Calu3 (cell line): ENCODE measurements around the gene WNT9B. TPM values are rescaled to one million over a fixed set of nuclear protein-coding genes. Genes with fewer than 3 reads are reported as not detected.

Experiments
- BruUV-seq: library from RNA; stranded (reverse); fragments of 400-500 nt; replicated peaks from 2 replicates; lab custom pipeline; 2021; lab: Mats Ljungman, UMichigan
- CTCF ChIA-PET: fragments of 300-600 bp; sonication (Branson Sonifier 250); formaldehyde crosslinking; loops from one replicate; lab custom pipeline; 2022; ENCODE audit warnings: antibody characterized with exemption; lab: Charles Lee
- DNase-seq: peaks from one replicate; pipeline ENCODE4 v3.0.0; 2022
- H3K27ac Mint-ChIP-seq: one replicate; pipeline ENCODE4 v1.8.0; 2022; ENCODE audit warnings: mixed read lengths; ENCODE audit not compliant: unreplicated experiment
- H3K27me3 Mint-ChIP-seq: one replicate; pipeline ENCODE4 v1.8.0; 2022; ENCODE audit warnings: mixed read lengths; ENCODE audit not compliant: unreplicated experiment
- H3K36me3 Mint-ChIP-seq: one replicate; pipeline ENCODE4 v1.8.0; 2022; ENCODE audit warnings: mild to moderate bottlenecking, moderate library complexity, mixed read lengths; ENCODE audit not compliant: insufficient read depth, unreplicated experiment
- H3K4me1 Mint-ChIP-seq: one replicate; pipeline ENCODE4 v1.8.0; 2022; ENCODE audit warnings: mild to moderate bottlenecking, low read depth, mixed read lengths; ENCODE audit not compliant: unreplicated experiment
- H3K4me3 Mint-ChIP-seq: one replicate; pipeline ENCODE4 v1.8.0; 2022; ENCODE audit warnings: mild to moderate bottlenecking, low read depth, moderate library complexity, mixed read lengths; ENCODE audit not compliant: unreplicated experiment
- H3K9me3 Mint-ChIP-seq: one replicate; pipeline ENCODE4 v1.8.0; 2022; ENCODE audit warnings: low read depth, mixed read lengths; ENCODE audit not compliant: unreplicated experiment
- CTCF ChIP-seq: fragments of 200-600 bp; IDR thresholded peaks from one replicate; pipeline ENCODE4 v1.8.0; 2022; ENCODE audit warnings: antibody characterized with exemption; ENCODE audit not compliant: unreplicated experiment
- intact Hi-C: fragments of 100-400 bp; cut with micrococcal nuclease; formaldehyde crosslinking; loops from one replicate; pipeline ENCODE4 v1.10.0; 2022; ENCODE audit not compliant: unreplicated experiment
- total RNA-seq: library from RNA; stranded (reverse); gene quantifications from 2 replicates; pipeline ENCODE4 v1.2.3, GENCODE V29; 2022

Gene WNT9B
- total RNA-seq, 1 experiment from 2014 or later = not detected

- DNase-seq = no peak
These were observed 30.6 kb upstream of the WNT9B start for GRCh38 chr17:46820592-46821450.

GRCh38 chr17:46821482-46822387 lies 29.6 kb upstream of the WNT9B start:
- Mint-ChIP-seq H3K4me3 (peak overlapping the region; percentile 45), H3K27ac (no peak overlapping the region), H3K4me1 (peaks cover 6% of the 10 kb centered on the region), H3K27me3 (peaks cover 88% of the 10 kb centered on the region), H3K36me3 (no peaks in the 10 kb centered on the region), H3K9me3 (no peaks in the 10 kb centered on the region)
- TF ChIP-seq CTCF = no peak
- no TSS peak for BruUV-seq
- intact Hi-C loops = no loop called here
- no peak for DNase-seq
- CTCF ChIA-PET = interaction anchor here (1.2 to 1.6 kb wide), 2 partner anchors 11 to 14 kb away, joined by 3 to 6 read pairs; no protein-coding TSS in a partner anchor

More at GRCh38 chr17:46820592-46821450, 30.6 kb upstream of the WNT9B start:
- H3K9me3 Mint-ChIP-seq = no peaks in the 10 kb centered on the region
- peaks cover 6% of the 10 kb centered on the region for H3K4me1 Mint-ChIP-seq
- no peak overlapping the region for H3K4me3 Mint-ChIP-seq
- intact Hi-C loops = no loop called here
- CTCF ChIA-PET = interaction anchor here (1.2 to 1.6 kb wide), 2 partner anchors 12 to 15 kb away, joined by 3 to 6 read pairs; no protein-coding TSS in a partner anchor
- no peak overlapping the region for H3K27ac Mint-ChIP-seq
- no TSS peak for BruUV-seq
- H3K36me3 Mint-ChIP-seq = no peaks in the 10 kb centered on the region
- no peak for TF ChIP-seq CTCF
- H3K27me3 Mint-ChIP-seq = peaks cover 88% of the 10 kb centered on the region

GRCh38 chr17:46822388-46822921 lies 28.9 kb upstream of the WNT9B start:
- peak overlapping the region; percentile 45 for H3K4me3 Mint-ChIP-seq
- no TSS peak for BruUV-seq
- no peaks in the 10 kb centered on the region for H3K36me3 Mint-ChIP-seq
- peak; percentile 100 for TF ChIP-seq CTCF
- H3K27me3 Mint-ChIP-seq = peaks cover 88% of the 10 kb centered on the region
- CTCF ChIA-PET = interaction anchor here (1.0 to 1.6 kb wide), 4 partner anchors 10 to 55 kb away, joined by 3 to 6 read pairs (median 3); no protein-coding TSS in a partner anchor
- intact Hi-C loops = no loop called here
- no peaks in the 10 kb centered on the region for H3K9me3 Mint-ChIP-seq
- peaks cover 6% of the 10 kb centered on the region for H3K4me1 Mint-ChIP-seq
- no peak overlapping the region for H3K27ac Mint-ChIP-seq
- peak; percentile 87 for DNase-seq

- CTCF ChIA-PET = interaction anchor here (1.2 kb wide), 1 partner anchor 53 kb away, joined by 3 read pairs; no protein-coding TSS in a partner anchor
- H3K27me3 Mint-ChIP-seq = peaks cover 88% of the 10 kb centered on the region
- no TSS peak for BruUV-seq
- intact Hi-C loops = no loop called here
- no peaks in the 10 kb centered on the region for H3K4me1 Mint-ChIP-seq
- H3K36me3 Mint-ChIP-seq = no peaks in the 10 kb centered on the region
- DNase-seq = no peak
- H3K9me3 Mint-ChIP-seq = no peaks in the 10 kb centered on the region
- H3K4me3 Mint-ChIP-seq = no peak overlapping the region
- TF ChIP-seq CTCF = no peak
- no peak overlapping the region for H3K27ac Mint-ChIP-seq
These were observed 27.7 kb upstream of the WNT9B start for GRCh38 chr17:46823657-46824056.
